K562 (cell line): ENCODE measurements around the gene SLC25A40. TPM values are rescaled to one million over a fixed set of nuclear protein-coding genes. Genes with fewer than 3 reads are reported as not detected.

Experiments
- BACH1 ChIP-seq: fragments of 200-800 bp; sonication (Bioruptor generic); IDR thresholded peaks from 2 replicates; pipeline ENCODE4 v1.6.1; 2016; ENCODE audit warnings: missing genetic modification characterization, missing compliant biosample characterization
- CTCFL ChIP-seq: IDR thresholded peaks from 2 replicates; pipeline ENCODE4 v1.6.1; 2011; ENCODE audit warnings: borderline replicate concordance, low read depth, mild to moderate bottlenecking, moderate library complexity, low read length; ENCODE audit not compliant: insufficient read depth, poor library complexity, severe bottlenecking
- FOXJ3 ChIP-seq: sonication (generic); formaldehyde crosslinking; IDR thresholded peaks from 2 replicates; pipeline ENCODE4 v1.4.0; 2020; ENCODE audit warnings: mild to moderate bottlenecking, missing genetic modification reagents
- HDAC2 ChIP-seq: fragments of 450-650 bp; IDR thresholded peaks from 2 replicates; pipeline ENCODE4 v1.6.1; 2016; ENCODE audit warnings: mild to moderate bottlenecking
- MAZ ChIP-seq, 2 experiments: fragments of 450-650 bp in 1 of 2; sonication (generic) in 1 of 2; formaldehyde crosslinking; IDR thresholded peaks in 1 of 2; conservative IDR thresholded peaks in 1 of 2; 2 replicates each; pipeline versions ENCODE4 v1.4.0 to v1.5.0; 2020; ENCODE audit warnings: mild to moderate bottlenecking in 1 of 2, missing genetic modification reagents in 1 of 2
- NBN ChIP-seq: fragments of 450-650 bp; IDR thresholded peaks from 2 replicates; pipeline ENCODE4 v1.6.1; 2016; ENCODE audit warnings: low read depth, mild to moderate bottlenecking
- NEUROD1 ChIP-seq: fragments of 150-350 bp; IDR thresholded peaks from 2 replicates; pipeline ENCODE4 v1.6.1; 2014; ENCODE audit warnings: borderline replicate concordance, low read length, low read depth; ENCODE audit not compliant: partially characterized antibody
- POLR2H ChIP-seq: IDR thresholded peaks from 2 replicates; pipeline ENCODE4 v1.6.1; 2016; ENCODE audit warnings: missing genetic modification characterization, low read depth, mild to moderate bottlenecking, control low read depth, missing compliant biosample characterization, moderate library complexity
- REST ChIP-seq, 2 experiments: fragments of 450-650 bp; formaldehyde crosslinking in 1 of 2; IDR thresholded peaks; 2 replicates each; pipeline versions ENCODE4 v1.4.0 to v1.6.1; 2014 to 2020; ENCODE audit warnings: mild to moderate bottlenecking in 2 of 2, borderline replicate concordance in 1 of 2, low read depth in 1 of 2
- SAP30 ChIP-seq: fragments of 200-600 bp; sonication (generic); IDR thresholded peaks from 2 replicates; pipeline ENCODE4 v1.6.1; 2012; ENCODE audit warnings: borderline replicate concordance, low read depth, mild to moderate bottlenecking, moderate library complexity, low read length, control low read depth, inconsistent platforms; ENCODE audit not compliant: insufficient read depth, poor library complexity, severe bottlenecking
- TCF7 ChIP-seq: sonication (generic); IDR thresholded peaks from 2 replicates; pipeline ENCODE4 v1.6.1; 2016; ENCODE audit warnings: antibody characterized with exemption, borderline replicate concordance
- TOE1 ChIP-seq, 2 experiments: fragments of 450-650 bp in 1 of 2; sonication (generic) in 1 of 2; formaldehyde crosslinking in 1 of 2; IDR thresholded peaks; 2 replicates each; pipeline versions ENCODE4 v1.7.1 to v1.8.0; 2016 to 2022; ENCODE audit warnings: borderline replicate concordance in 2 of 2, mild to moderate bottlenecking in 2 of 2, antibody characterized with exemption in 1 of 2, inconsistent platforms in 1 of 2, low read depth in 1 of 2, missing genetic modification reagents in 1 of 2, moderate library complexity in 1 of 2
- ZNF311 ChIP-seq: fragments of 250-450 bp; sonication (Bioruptor Pico); IDR thresholded peaks from 2 replicates; pipeline ENCODE4 v1.4.0; 2020; ENCODE audit warnings: mild to moderate bottlenecking, moderate library complexity
- polyA plus RNA-seq, 8 experiments: library from polyadenylated mRNA; depleted of rRNA in 4 of 8; stranded (reverse) in 5 of 8; unstranded in 3 of 8; fragments of >200 nt; fragmentation: Nextera tagmentation in 2 of 8; fragmentation: Illumina TruSeq in 1 of 8; extraction: Ambion mirVana in 2 of 8; extraction: Trizol in 1 of 8; gene quantifications; 2 replicates each; pipeline versions ENCODE4 v1.2.1 to v1.2.3, GENCODE V29; 2011 to 2014; ENCODE audit warnings: inconsistent platforms in 1 of 8, missing spikeins in 1 of 8
- total RNA-seq, 7 experiments: library from RNA; depleted of rRNA in 6 of 7; stranded (reverse); fragments of >200 nt in 6 of 7; fragmentation: Illumina TruSeq in 2 of 7; extraction: Trizol in 2 of 7; gene quantifications; 2 replicates each; pipeline versions ENCODE4 v1.2.1 to v1.2.3, GENCODE V29; 2011 to 2021; ENCODE audit warnings: low replicate concordance in 1 of 7

The SLC25A40 gene
- total and polyA plus RNA-seq, 9 of the 15 experiments (the other 6 are each of a cell fraction or from before 2014, with no cell fraction given) = 6.7 to 44.0 (median 26.5) TPM

GRCh38 chr7:87876040-87876868 is at the start of gene SLC25A40, which contains the start of gene DBF4 (continued):
- TF ChIP-seq TCF7 = no peak
- no peak for TF ChIP-seq FOXJ3 (CRISPR knock-in tag)
- peak; percentile 80 for TF ChIP-seq SAP30
- peak; percentile 63 for TF ChIP-seq REST (IDR thresholded peaks at IDR 0.05; ENCODE audit: borderline replicate concordance)
- TF ChIP-seq REST (CRISPR knock-in tag; IDR thresholded peaks at IDR 0.05; ENCODE audit: low read depth) = peak; percentile 17; the same call in 1 of the 2 replicates
- TF ChIP-seq POLR2H (tag) = peak; percentile 71
- TF ChIP-seq NEUROD1 = peak; percentile 63
- TF ChIP-seq CTCFL = no peak
- TF ChIP-seq HDAC2 = 0 out of 2 replicates have a peak, but pooled peaks have one; percentile 15
- no peak for TF ChIP-seq ZNF311 (CRISPR knock-in tag)
- TF ChIP-seq BACH1 = no peak
- peak; percentile 34; the same call in 1 of the 2 replicates for TF ChIP-seq TOE1 (IDR thresholded peaks at IDR 0.05; ENCODE audit: borderline replicate concordance)
- TF ChIP-seq TOE1 (CRISPR knock-in tag; IDR thresholded peaks at IDR 0.05; ENCODE audit: borderline replicate concordance, low read depth) = no peak
- TF ChIP-seq NBN = no peak
- peak; percentile 50 to 91 for TF ChIP-seq MAZ (CRISPR knock-in tag; conservative IDR thresholded peaks at IDR 0.05 in 1 of 2, IDR thresholded peaks at IDR 0.05 in 1 of 2)
